ENCODE results near the gene RGS10. TPM values are rescaled to one million over a fixed set of nuclear protein-coding genes. Genes with fewer than 3 reads are reported as not detected.

RGS10 gene
- total and polyA plus RNA-seq, 2 experiments from 2014 or later = 26.9 to 40.3 TPM

GRCh38 chr10:119460369-119461195, 81.9 kb downstream of the RGS10 start:
- no peak for DNase-seq
- Histone ChIP-seq H3K9me2 (ENCODE audit: insufficient read depth) (no peaks in the 10 kb centered on the region), H3F3A (ENCODE audit: insufficient read depth) (no peaks in the 10 kb centered on the region), H3K27ac (no peak overlapping the region), H3K79me2 (ENCODE audit: insufficient read depth) (no peaks in the 10 kb centered on the region), H3K36me3 (ENCODE audit: low read depth) (no peaks in the 10 kb centered on the region), H3K4me2 (ENCODE audit: unreplicated experiment) (no peak overlapping the region), H3K9ac (no peak overlapping the region), H2AFZ (no peak overlapping the region), H4K20me1 (ENCODE audit: insufficient read depth) (no peaks in the 10 kb centered on the region), H3K27me3 (replicated peaks; ENCODE audit: insufficient read depth) (no peaks in the 10 kb centered on the region; the same call in 1 of the 2 replicates), H3K4me1 (ENCODE audit: insufficient read depth) (no peaks in the 10 kb centered on the region), H3K4me3 (no peak overlapping the region), H3K9me3 (ENCODE audit: low read depth) (no peaks in the 10 kb centered on the region)
- WGBS, 2 experiments (ENCODE audit: low coverage in 1 of 2, low lambda C conversion rate in 2 of 2, missing lambda C conversion rate in 2 of 2) = 84 to 90% methylated on average over 11 of the region's 11 CpGs
- in situ Hi-C loops (cut with MboI) = no loop called here
- no peak for TF ChIP-seq EZH2phosphoT487 (IDR thresholded peaks at IDR 0.05; ENCODE audit: insufficient read depth, low read depth)
- no peak for TF ChIP-seq EZH2 (IDR thresholded peaks at IDR 0.05; ENCODE audit: insufficient read depth, poor library complexity, severe bottlenecking)

GRCh38 chr10:119459681-119460340, 82.7 kb downstream of the RGS10 start:
- 91% methylated on average over 17 of the region's 17 CpGs for WGBS, 2 experiments (ENCODE audit: low coverage in 1 of 2, low lambda C conversion rate in 2 of 2, missing lambda C conversion rate in 2 of 2)
- H3K9ac ChIP-seq = no peak overlapping the region
- no peak overlapping the region for H3K27ac ChIP-seq
- H3K4me2 ChIP-seq (ENCODE audit: unreplicated experiment) = no peak overlapping the region
- H3K9me2 ChIP-seq (ENCODE audit: insufficient read depth) = no peaks in the 10 kb centered on the region
- H3K9me3 ChIP-seq (ENCODE audit: low read depth) = no peaks in the 10 kb centered on the region
- no peak for TF ChIP-seq EZH2 (IDR thresholded peaks at IDR 0.05; ENCODE audit: insufficient read depth, poor library complexity, severe bottlenecking)
- TF ChIP-seq EZH2phosphoT487 (IDR thresholded peaks at IDR 0.05; ENCODE audit: insufficient read depth, low read depth) = no peak
- in situ Hi-C loops (cut with MboI) = no loop called here
- no peaks in the 10 kb centered on the region; the same call in 1 of the 2 replicates for H3K27me3 ChIP-seq (replicated peaks; ENCODE audit: insufficient read depth)
- H3K36me3 ChIP-seq (ENCODE audit: low read depth) = no peaks in the 10 kb centered on the region
- no peaks in the 10 kb centered on the region for H3K4me1 ChIP-seq (ENCODE audit: insufficient read depth)
- H2AFZ ChIP-seq = no peak overlapping the region
- H3K79me2 ChIP-seq (ENCODE audit: insufficient read depth) = no peaks in the 10 kb centered on the region
- no peaks in the 10 kb centered on the region for H4K20me1 ChIP-seq (ENCODE audit: insufficient read depth)
- DNase-seq = no peak
- H3K4me3 ChIP-seq = no peak overlapping the region
- no peaks in the 10 kb centered on the region for H3F3A ChIP-seq (ENCODE audit: insufficient read depth)

- Histone ChIP-seq H2AFZ (no peak overlapping the region), H3F3A (ENCODE audit: insufficient read depth) (no peaks in the 10 kb centered on the region), H3K9me2 (ENCODE audit: insufficient read depth) (no peaks in the 10 kb centered on the region), H3K4me3 (no peak overlapping the region), H3K27ac (no peak overlapping the region), H3K36me3 (ENCODE audit: low read depth) (no peaks in the 10 kb centered on the region), H3K27me3 (replicated peaks; ENCODE audit: insufficient read depth) (no peaks in the 10 kb centered on the region), H3K9me3 (ENCODE audit: low read depth) (no peaks in the 10 kb centered on the region), H4K20me1 (ENCODE audit: insufficient read depth) (no peaks in the 10 kb centered on the region), H3K9ac (no peak overlapping the region), H3K4me1 (ENCODE audit: insufficient read depth) (no peaks in the 10 kb centered on the region), H3K4me2 (ENCODE audit: unreplicated experiment) (no peak overlapping the region), H3K79me2 (ENCODE audit: insufficient read depth) (no peaks in the 10 kb centered on the region)
- in situ Hi-C loops (cut with MboI) = no loop called here
- TF ChIP-seq EZH2 (IDR thresholded peaks at IDR 0.05; ENCODE audit: insufficient read depth, poor library complexity, severe bottlenecking) (no peak), EZH2phosphoT487 (IDR thresholded peaks at IDR 0.05; ENCODE audit: insufficient read depth, low read depth) (no peak)
- no peak for DNase-seq
- WGBS, 2 experiments (ENCODE audit: low coverage in 1 of 2, low lambda C conversion rate in 2 of 2, missing lambda C conversion rate in 2 of 2) = 92 to 96% methylated on average over 22 to 28 of the region's 28 CpGs
Observed at GRCh38 chr10:119457966-119458766, 84.4 kb downstream of the RGS10 start.

GRCh38 chr10:119456435-119456810, 86.1 kb downstream of the RGS10 start:
- no peaks in the 10 kb centered on the region for H3K9me2 ChIP-seq (ENCODE audit: insufficient read depth)
- 81 to 91% methylated on average over 7 of the region's 7 CpGs for WGBS, 2 experiments (ENCODE audit: low coverage in 1 of 2, low lambda C conversion rate in 2 of 2, missing lambda C conversion rate in 2 of 2)
- no peak overlapping the region for H3K4me2 ChIP-seq (ENCODE audit: unreplicated experiment)
- no peaks in the 10 kb centered on the region for H3F3A ChIP-seq (ENCODE audit: insufficient read depth)
- H2AFZ ChIP-seq = no peak overlapping the region
- H3K27ac ChIP-seq = no peak overlapping the region
- TF ChIP-seq EZH2 (IDR thresholded peaks at IDR 0.05; ENCODE audit: insufficient read depth, poor library complexity, severe bottlenecking) (no peak), EZH2phosphoT487 (IDR thresholded peaks at IDR 0.05; ENCODE audit: insufficient read depth, low read depth) (no peak)
- 0 out of 2 replicates have a peak, but pooled peaks cover under 1% of the 10 kb centered on the region for H3K4me1 ChIP-seq (ENCODE audit: insufficient read depth)
- no peak overlapping the region for H3K4me3 ChIP-seq
- H3K9ac ChIP-seq = no peak overlapping the region
- no peaks in the 10 kb centered on the region for H3K36me3 ChIP-seq (ENCODE audit: low read depth)
- DNase-seq = no peak
- H4K20me1 ChIP-seq (ENCODE audit: insufficient read depth) = no peaks in the 10 kb centered on the region
- no peaks in the 10 kb centered on the region for H3K9me3 ChIP-seq (ENCODE audit: low read depth)
- in situ Hi-C loops (cut with MboI) = no loop called here
- no peaks in the 10 kb centered on the region for H3K79me2 ChIP-seq (ENCODE audit: insufficient read depth)
- H3K27me3 ChIP-seq (replicated peaks; ENCODE audit: insufficient read depth) = no peaks in the 10 kb centered on the region

Measured in GM23248 (cell line).